DMS 273 (cell line): ENCODE measurements around the gene TBRG4.
A peak's percentile ranks its signal among the peaks of the same experiment; 100 is the strongest.

Experiments
- DNase-seq: peaks from one replicate; lab custom pipeline; 2025; ENCODE audit not compliant: unreplicated experiment; lab: John Stamatoyannopoulos, UW

Gene TBRG4

GRCh38 chr7:45060295-45060694, 51.2 kb downstream of the TBRG4 start:
- DNase-seq = no peak

GRCh38 chr7:45057878-45058277, 53.6 kb downstream of the TBRG4 start:
- DNase-seq = no peak

- DNase-seq = no peak
These were observed 55.8 kb downstream of the TBRG4 start for GRCh38 chr7:45055594-45056219.

GRCh38 chr7:45055016-45055415, 56.5 kb downstream of the TBRG4 start:
- no peak for DNase-seq

GRCh38 chr7:45054442-45054841, 57.1 kb downstream of the TBRG4 start:
- no peak for DNase-seq

- no peak for DNase-seq
These were observed 57.6 kb downstream of the TBRG4 start for GRCh38 chr7:45053941-45054340.

- no peak for DNase-seq
These were observed 58.1 kb downstream of the TBRG4 start for GRCh38 chr7:45053401-45053800.

- DNase-seq = peak; percentile 92
These were observed 59.5 kb downstream of the TBRG4 start for GRCh38 chr7:45052011-45052410.

- DNase-seq = no peak
These were observed 61.3 kb downstream of the TBRG4 start for GRCh38 chr7:45050198-45050597.
